Measurements from ENCODE around the gene DHDH. TPM values are rescaled to one million over a fixed set of nuclear protein-coding genes. Genes with fewer than 3 reads are reported as not detected.

Gene DHDH
- total RNA-seq, 1 donor from 2014 or later = not detected

- DNase-seq (ENCODE audit: low read depth in 2 of 2) = peak; percentile 19 to 81
Measured at GRCh38 chr19:48991873-48992580, 58.5 kb downstream of the DHDH start.

DNA sequence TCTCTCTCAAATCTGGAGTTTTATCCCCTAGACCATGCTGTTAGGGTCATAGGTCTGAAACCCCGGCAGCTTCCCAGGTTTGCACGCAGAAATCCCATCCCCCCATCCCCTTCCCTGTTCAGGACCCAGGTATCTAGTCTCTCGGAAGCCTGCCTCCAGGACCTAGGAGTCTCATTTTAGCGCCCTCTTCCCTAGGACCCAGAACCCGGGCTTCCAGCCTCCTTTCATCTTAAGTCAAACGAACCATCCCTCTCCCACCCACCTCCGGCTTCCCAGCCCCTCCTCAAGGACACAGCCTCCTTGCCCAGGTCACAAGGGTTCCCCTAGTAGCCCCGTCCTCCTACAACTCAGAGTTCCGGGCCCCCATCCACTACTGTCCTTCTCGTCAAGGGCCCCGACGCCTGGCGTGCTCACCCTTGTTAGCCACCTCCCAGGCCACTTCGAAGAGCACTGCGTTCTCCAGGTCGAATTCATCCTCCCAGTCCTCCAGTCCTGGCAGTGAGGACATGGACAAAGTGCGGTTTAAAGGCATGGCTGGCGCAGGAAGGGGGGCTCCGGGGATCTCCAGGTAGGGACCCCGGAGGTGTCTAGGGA lies 59.2 kb downstream of the DHDH start:
- DNase-seq (ENCODE audit: low read depth in 2 of 2) = peak in 1 of 2 donors; percentile 10

- DNase-seq (ENCODE audit: low read depth in 2 of 2) = peak; percentile 99
Measured at GRCh38 chr19:48993175-48994034, 59.9 kb downstream of the DHDH start, which contains the start of the genes GYS1 and RUVBL2. Gene GYS1, minus strand, starts transcription at chr19:48993309. Its CDS starts 197 bp downstream, at chr19:48993112. Gene RUVBL2, plus strand, starts transcription at chr19:48993887. Its CDS starts 25 bp downstream, at chr19:48993912.

- no peak for DNase-seq (ENCODE audit: low read depth in 2 of 2)
Measured at GRCh38 chr19:48994035-48994386, 60.5 kb downstream of the DHDH start.

Other genes with a start within 250 kb of the DHDH start
- not detected in 2 replicates for gene FUT2, start 237.7 kb upstream of the DHDH start, total RNA-seq
- under 0.01 and 0.22 TPM in 2 replicates for gene MAMSTR, start 214.0 kb upstream of the DHDH start, total RNA-seq
- 51.4 and 74.0 TPM in 2 replicates for gene RASIP1, start 193.1 kb upstream of the DHDH start, total RNA-seq
- 0.20 and 0.22 TPM in 2 replicates for gene IZUMO1, start 186.8 kb upstream of the DHDH start, total RNA-seq
- gene FUT1, start 181.1 kb upstream of the DHDH start, total RNA-seq = 4.8 and 8.3 TPM in 2 replicates
- gene FGF21, start 178.2 kb upstream of the DHDH start, total RNA-seq = under 0.01 TPM in 1 of 2 replicates, not detected in the other
- gene BCAT2, start 122.7 kb upstream of the DHDH start, total RNA-seq = 26.2 and 28.3 TPM in 2 replicates
- 0.60 and 2.6 TPM in 2 replicates for gene HSD17B14, start 97.2 kb upstream of the DHDH start, total RNA-seq
- 2.4 and 7.1 TPM in 2 replicates for gene PLEKHA4, start 65.1 kb upstream of the DHDH start, total RNA-seq
- gene PPP1R15A, start 61.3 kb upstream of the DHDH start, total RNA-seq = 21.6 and 63.9 TPM in 2 replicates
- under 0.01 TPM in 2 replicates for gene TULP2, start 35.0 kb upstream of the DHDH start, total RNA-seq
- gene NUCB1, start 33.4 kb upstream of the DHDH start, total RNA-seq = 118 and 160 TPM in 2 replicates
- 96.8 and 101 TPM in 2 replicates for gene BAX, start 21.2 kb downstream of the DHDH start, total RNA-seq
- 928 and 942 TPM in 2 replicates for gene FTL, start 31.6 kb downstream of the DHDH start, total RNA-seq
- 11.1 and 14.8 TPM in 2 replicates for gene GYS1, start 59.6 kb downstream of the DHDH start, total RNA-seq
- gene RUVBL2, start 60.2 kb downstream of the DHDH start, total RNA-seq = 113 and 138 TPM in 2 replicates
- gene LHB, start 83.4 kb downstream of the DHDH start, total RNA-seq = not detected in 2 replicates
- not detected in 2 replicates for gene CGB3, start 90.6 kb downstream of the DHDH start, total RNA-seq
- gene CGB2, start 98.2 kb downstream of the DHDH start, total RNA-seq = not detected in 2 replicates
- gene CGB1, start 103.2 kb downstream of the DHDH start, total RNA-seq = not detected in 2 replicates
- gene CGB5, start 110.1 kb downstream of the DHDH start, total RNA-seq = not detected in 2 replicates
- gene CGB8, start 115.4 kb downstream of the DHDH start, total RNA-seq = not detected in 2 replicates
- 0.22 TPM in 1 of 2 replicates, not detected in the other for gene CGB7, start 124.0 kb downstream of the DHDH start, total RNA-seq
- gene NTF4, start 131.1 kb downstream of the DHDH start, total RNA-seq = not detected in 2 replicates
- not detected in 2 replicates for gene KCNA7, start 139.0 kb downstream of the DHDH start, total RNA-seq
- gene SNRNP70, start 151.8 kb downstream of the DHDH start, total RNA-seq = 132 and 137 TPM in 2 replicates
- gene LIN7B, start 180.7 kb downstream of the DHDH start, total RNA-seq = 1.6 and 2.2 TPM in 2 replicates
- gene C19orf73, start 185.4 kb downstream of the DHDH start, total RNA-seq = 0.22 and 0.40 TPM in 2 replicates
- gene PPFIA3, start 185.8 kb downstream of the DHDH start, total RNA-seq = 1.6 and 2.8 TPM in 2 replicates
- gene HRC, start 221.7 kb downstream of the DHDH start, total RNA-seq = not detected in 2 replicates
- gene TRPM4, start 224.1 kb downstream of the DHDH start, total RNA-seq = 9.5 and 10.7 TPM in 2 replicates